K562 (cell line): ENCODE data around the gene BRINP1. TPM values are rescaled to one million over a fixed set of nuclear protein-coding genes. Genes with fewer than 3 reads are reported as not detected.

ENCODE experiments used
- ATAC-seq: fragments of 200-7000 bp; cut with Tn5 transposase; 3 replicates; pipeline ENCODE4 v1.9.1; 2020; ENCODE audit warnings: moderate library complexity
- BruUV-seq: library from RNA; stranded (reverse); fragments of 400-500 nt; replicated peaks from 2 replicates; lab custom pipeline; 2021; lab: Mats Ljungman, UMichigan
- CTCF ChIA-PET: fragments of 300-600 bp; formaldehyde crosslinking; extraction: SDS; loops from one replicate; lab custom pipeline; 2021; ENCODE audit warnings: low intra/inter-chr PET ratio; lab: Yijun Ruan, JAX
- POLR2A ChIA-PET: fragments of 300-600, 350-650 bp; sonication (Branson Sonifier 250); formaldehyde crosslinking; extraction: SDS; loops from one replicate; lab custom pipeline; 2021; ENCODE audit warnings: antibody characterized with exemption, inconsistent platforms; lab: Yijun Ruan, JAX
- DNase-seq, 4 experiments: peaks; one replicate each; pipeline versions ENCODE4 v3.0.0 to v3.0.0-alpha.2; 2011 to 2018; ENCODE audit warnings: low spot score in 3 of 4, mixed read lengths in 3 of 4; ENCODE audit errors: extremely low read depth in 1 of 4
- FAIRE-seq: peaks from 2 replicates; lab custom pipeline; 2011; peaks lifted over from hg19 to GRCh38; lab: Jason Lieb, UNC
- H2AFZ ChIP-seq: 2 replicates; pipeline ENCODE4 v1.6.0; 2011; ENCODE audit warnings: low read depth, low read length, control low read depth, inconsistent platforms
- H3K27ac ChIP-seq: fragments of 200-600 bp; 3 replicates; pipeline ENCODE4 v1.8.0; 2011; ENCODE audit warnings: low read depth, mild to moderate bottlenecking, control low read depth, inconsistent platforms, low read length, moderate library complexity, mixed read lengths; ENCODE audit errors: extremely low read depth
- H3K27me3 ChIP-seq, 2 experiments: fragments of 300-600 bp in 1 of 2; 2 replicates in 1 of 2; 3 replicates in 1 of 2; pipeline versions ENCODE4 v1.6.0 to v1.8.0; 2011; ENCODE audit warnings: inconsistent platforms in 2 of 2, low read length in 2 of 2, mild to moderate bottlenecking in 1 of 2, mixed read lengths in 1 of 2, moderate library complexity in 1 of 2; ENCODE audit not compliant: control insufficient read depth in 2 of 2, insufficient read depth in 2 of 2
- H3K36me3 ChIP-seq: fragments of 300-600 bp; 3 replicates; pipeline ENCODE4 v1.8.0; 2011; ENCODE audit warnings: mild to moderate bottlenecking, low read length, inconsistent platforms; ENCODE audit not compliant: control insufficient read depth, insufficient read depth
- H3K4me1 ChIP-seq, 2 experiments: fragments of 200-600 bp in 1 of 2; replicated peaks in 1 of 2; 2 replicates in 1 of 2; 3 replicates in 1 of 2; pipeline versions ENCODE4 v1.5.1 to v1.8.0; 2011; ENCODE audit warnings: inconsistent platforms in 2 of 2, low read length in 2 of 2, mild to moderate bottlenecking in 1 of 2, mixed read lengths in 1 of 2, moderate library complexity in 1 of 2; ENCODE audit not compliant: control insufficient read depth in 2 of 2, insufficient read depth in 2 of 2
- H3K4me2 ChIP-seq: 2 replicates; pipeline ENCODE4 v1.6.1; 2011; ENCODE audit warnings: low read length, control low read depth, inconsistent platforms, mixed read lengths; ENCODE audit not compliant: insufficient read depth
- H3K4me3 ChIP-seq: fragments of 200-600 bp; sonication (generic), shearing (Covaris generic); 2 replicates; pipeline ENCODE4 v1.5.1; 2016; ENCODE audit warnings: control low read depth, inconsistent platforms
- H3K79me2 ChIP-seq: fragments of 200-600 bp; 3 replicates; pipeline ENCODE4 v1.8.0; 2011; ENCODE audit warnings: low read length, inconsistent platforms; ENCODE audit not compliant: control insufficient read depth, insufficient read depth
- H3K9ac ChIP-seq, 2 experiments: 2 replicates each; pipeline versions ENCODE4 v1.6.0 to v1.6.1; 2011; ENCODE audit warnings: low read depth in 2 of 2, low read length in 2 of 2, control low read depth in 1 of 2, inconsistent platforms in 1 of 2, mild to moderate bottlenecking in 1 of 2, mixed read lengths in 1 of 2; ENCODE audit not compliant: insufficient read depth in 1 of 2
- H3K9me1 ChIP-seq: one replicate; pipeline ENCODE4 v1.6.0; 2011; ENCODE audit warnings: inconsistent platforms, mild to moderate bottlenecking, low read length, moderate library complexity; ENCODE audit not compliant: control insufficient read depth, insufficient read depth
- H3K9me3 ChIP-seq: replicated peaks from 2 replicates; pipeline ENCODE4 v1.5.1; 2011; ENCODE audit warnings: low read depth, low read length, inconsistent platforms; ENCODE audit not compliant: control insufficient read depth, insufficient read depth
- H4K20me1 ChIP-seq: replicated peaks from 2 replicates; pipeline ENCODE4 v1.6.1; 2011; ENCODE audit warnings: low read length, inconsistent platforms, mixed read lengths; ENCODE audit not compliant: control insufficient read depth, insufficient read depth
- ATF1 ChIP-seq, 2 experiments: fragments of 450-650 bp in 1 of 2; IDR thresholded peaks; 2 replicates each; pipeline ENCODE4 v1.6.1; 2016; ENCODE audit warnings: missing compliant biosample characterization in 1 of 2, missing genetic modification characterization in 1 of 2
- BRD4 ChIP-seq: fragments of 200-600 bp; sonication (generic); IDR thresholded peaks from 2 replicates; pipeline ENCODE4 v1.6.1; 2017; ENCODE audit warnings: inconsistent platforms
- CBFA2T3 ChIP-seq: fragments of 450-650 bp; IDR thresholded peaks from 2 replicates; pipeline ENCODE4 v1.6.1; 2017
- CBX3 ChIP-seq, 2 experiments: IDR thresholded peaks; 1 replicate in 1 of 2; 2 replicates in 1 of 2; pipeline ENCODE4 v1.6.1; 2012; ENCODE audit warnings: inconsistent platforms in 2 of 2, low read length in 2 of 2, borderline replicate concordance in 1 of 2, control low read depth in 1 of 2
- CREB3L1 ChIP-seq: fragments of 450-650 bp; IDR thresholded peaks from 2 replicates; pipeline ENCODE4 v1.6.1; 2014; ENCODE audit warnings: low read depth, mild to moderate bottlenecking, moderate library complexity, borderline replicate concordance
- E2F8 ChIP-seq: fragments of 450-650 bp; IDR thresholded peaks from 2 replicates; pipeline ENCODE4 v1.7.1; 2018; ENCODE audit warnings: mild to moderate bottlenecking, low read depth; ENCODE audit not compliant: partially characterized antibody
- ESRRB ChIP-seq: fragments of 250-450 bp; sonication (Bioruptor Pico); IDR thresholded peaks from 2 replicates; pipeline ENCODE4 v1.5.0; 2020; ENCODE audit warnings: mild to moderate bottlenecking, moderate library complexity, borderline replicate concordance
- MAFF ChIP-seq: IDR thresholded peaks from 2 replicates; pipeline ENCODE4 v1.6.1; 2012; ENCODE audit warnings: low read length, improper control_type of control experiment
- MTA1 ChIP-seq: fragments of 450-650 bp; IDR thresholded peaks from 2 replicates; pipeline ENCODE4 v1.6.1; 2017; ENCODE audit warnings: borderline replicate concordance
- POU5F1 ChIP-seq: fragments of 150-350 bp; IDR thresholded peaks from 2 replicates; pipeline ENCODE4 v1.6.1; 2014; ENCODE audit warnings: borderline replicate concordance, low read length, low read depth, mild to moderate bottlenecking; ENCODE audit not compliant: partially characterized antibody
- SMARCE1 ChIP-seq: fragments of 450-650 bp; IDR thresholded peaks from 2 replicates; pipeline ENCODE4 v1.7.1; 2016; ENCODE audit warnings: mild to moderate bottlenecking
- TGIF2 ChIP-seq: sonication (generic); formaldehyde crosslinking; IDR thresholded peaks from 2 replicates; pipeline ENCODE4 v1.8.1; 2022; ENCODE audit warnings: mild to moderate bottlenecking, missing genetic modification reagents, moderate library complexity
- ZNF217 ChIP-seq: sonication (generic); formaldehyde crosslinking; IDR thresholded peaks from 2 replicates; pipeline ENCODE4 v1.8.0; 2022; ENCODE audit warnings: mild to moderate bottlenecking, missing genetic modification reagents
- WGBS: fragments of 100-300 bp; shearing (Covaris generic); methylation state at CpG from one replicate; pipeline ENCODE4 v1.1.6; 2016; ENCODE audit warnings: low coverage, mixed read lengths; ENCODE audit not compliant: insufficient coverage; ENCODE audit errors: missing lambda C conversion rate; 5-methylcytosine and 5-hydroxymethylcytosine counted together
- in situ Hi-C: fragments of 300-500 bp; cut with MboI; formaldehyde crosslinking; loops from 4 replicates; pipeline ENCODE4 v1.15.0; 2018; ENCODE audit warnings: inconsistent platforms, mixed read lengths
- intact Hi-C: fragments of 100-400 bp; cut with micrococcal nuclease; formaldehyde crosslinking; loops from 2 replicates; pipeline ENCODE4 v1.14.2; 2022
- polyA plus RNA-seq, 8 experiments: library from polyadenylated mRNA; depleted of rRNA in 4 of 8; stranded (reverse) in 5 of 8; unstranded in 3 of 8; fragments of >200 nt; fragmentation: Nextera tagmentation in 2 of 8; fragmentation: Illumina TruSeq in 1 of 8; extraction: Ambion mirVana in 2 of 8; extraction: Trizol in 1 of 8; gene quantifications; 2 replicates each; pipeline versions ENCODE4 v1.2.1 to v1.2.3, GENCODE V29; 2011 to 2014; ENCODE audit warnings: inconsistent platforms in 1 of 8, missing spikeins in 1 of 8
- total RNA-seq, 7 experiments: library from RNA; depleted of rRNA in 6 of 7; stranded (reverse); fragments of >200 nt in 6 of 7; fragmentation: Illumina TruSeq in 2 of 7; extraction: Trizol in 2 of 7; gene quantifications; 2 replicates each; pipeline versions ENCODE4 v1.2.1 to v1.2.3, GENCODE V29; 2011 to 2021; ENCODE audit warnings: low replicate concordance in 1 of 7
- TF ChIP-seq, protein P1 (sequence below): fragments of 450-650 bp; IDR thresholded peaks from 2 replicates; pipeline ENCODE4 v1.7.0; 2016; ENCODE audit warnings: borderline replicate concordance
- TF ChIP-seq, protein P2 (sequence below): sonication (generic); formaldehyde crosslinking; IDR thresholded peaks from 2 replicates; pipeline ENCODE4 v1.8.1; 2023; ENCODE audit warnings: mild to moderate bottlenecking, missing genetic modification reagents, moderate library complexity

The BRINP1 gene
- total and polyA plus RNA-seq, 9 of the 15 experiments (the other 6 are each of a cell fraction or from before 2014, with no cell fraction given), result not detected

GRCh38 chr9:119255116-119255515, 114.1 kb downstream of the BRINP1 start:
- CTCF ChIA-PET, result no interaction called here
- no peak for FAIRE-seq
- no peaks in the 10 kb centered on the region for H3K9me1 ChIP-seq
- TF ChIP-seq ESRRB (CRISPR knock-in tag) (no peak), ZNF217 (CRISPR knock-in tag) (no peak), MAFF (no peak), CREB3L1 (no peak), MTA1 (no peak), SMARCE1 (no peak), TGIF2 (CRISPR knock-in tag) (no peak), POU5F1 (no peak), CBX3 (IDR thresholded peaks at IDR 0.05; ENCODE audit: borderline replicate concordance in 1 of 2, low read length in 2 of 2) (no peak), BRD4 (no peak), E2F8 (no peak), ATF1 (CRISPR knock-in tag; IDR thresholded peaks at IDR 0.05) (no peak), ATF1 (tag; IDR thresholded peaks at IDR 0.05) (no peak), CBFA2T3 (no peak)
- TF ChIP-seq, protein P1, sequence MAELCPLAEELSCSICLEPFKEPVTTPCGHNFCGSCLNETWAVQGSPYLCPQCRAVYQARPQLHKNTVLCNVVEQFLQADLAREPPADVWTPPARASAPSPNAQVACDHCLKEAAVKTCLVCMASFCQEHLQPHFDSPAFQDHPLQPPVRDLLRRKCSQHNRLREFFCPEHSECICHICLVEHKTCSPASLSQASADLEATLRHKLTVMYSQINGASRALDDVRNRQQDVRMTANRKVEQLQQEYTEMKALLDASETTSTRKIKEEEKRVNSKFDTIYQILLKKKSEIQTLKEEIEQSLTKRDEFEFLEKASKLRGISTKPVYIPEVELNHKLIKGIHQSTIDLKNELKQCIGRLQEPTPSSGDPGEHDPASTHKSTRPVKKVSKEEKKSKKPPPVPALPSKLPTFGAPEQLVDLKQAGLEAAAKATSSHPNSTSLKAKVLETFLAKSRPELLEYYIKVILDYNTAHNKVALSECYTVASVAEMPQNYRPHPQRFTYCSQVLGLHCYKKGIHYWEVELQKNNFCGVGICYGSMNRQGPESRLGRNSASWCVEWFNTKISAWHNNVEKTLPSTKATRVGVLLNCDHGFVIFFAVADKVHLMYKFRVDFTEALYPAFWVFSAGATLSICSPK, result no peak
- TF ChIP-seq, protein P2, sequence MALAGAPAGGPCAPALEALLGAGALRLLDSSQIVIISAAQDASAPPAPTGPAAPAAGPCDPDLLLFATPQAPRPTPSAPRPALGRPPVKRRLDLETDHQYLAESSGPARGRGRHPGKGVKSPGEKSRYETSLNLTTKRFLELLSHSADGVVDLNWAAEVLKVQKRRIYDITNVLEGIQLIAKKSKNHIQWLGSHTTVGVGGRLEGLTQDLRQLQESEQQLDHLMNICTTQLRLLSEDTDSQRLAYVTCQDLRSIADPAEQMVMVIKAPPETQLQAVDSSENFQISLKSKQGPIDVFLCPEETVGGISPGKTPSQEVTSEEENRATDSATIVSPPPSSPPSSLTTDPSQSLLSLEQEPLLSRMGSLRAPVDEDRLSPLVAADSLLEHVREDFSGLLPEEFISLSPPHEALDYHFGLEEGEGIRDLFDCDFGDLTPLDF (CRISPR knock-in tag), result no peak
- TF ChIP-seq, all 486 proteins: peak for 0
- H3K79me2 ChIP-seq, result no peaks in the 10 kb centered on the region
- no peaks in the 10 kb centered on the region for H4K20me1 ChIP-seq
- in situ Hi-C loops, result no loop called here
- no peaks in the 10 kb centered on the region for H3K36me3 ChIP-seq
- no peaks in the 10 kb centered on the region for H3K27me3 ChIP-seq
- no peak overlapping the region for H3K4me2 ChIP-seq
- POLR2A ChIA-PET, result no interaction called here
- no peak overlapping the region for H3K4me3 ChIP-seq
- no peak overlapping the region for H3K27ac ChIP-seq
- H2AFZ ChIP-seq, result no peak overlapping the region
- BruUV-seq, result no TSS peak
- H3K4me1 ChIP-seq, result no peaks in the 10 kb centered on the region
- DNase-seq (no peak), ATAC-seq (no peak)
- WGBS, result 0% methylated on average over 3 of the region's 3 CpGs
- H3K9ac ChIP-seq, result no peak overlapping the region
- H3K9me3 ChIP-seq, result no peaks in the 10 kb centered on the region; the same call in 1 of the 2 replicates
- intact Hi-C loops, result no loop called here
